HepG2 (cell line): ENCODE results near the gene CACNA1I. TPM values are rescaled to one million over a fixed set of nuclear protein-coding genes. Genes with fewer than 3 reads are reported as not detected.

ENCODE experiments used
- ATAD3A ChIP-seq: sonication (generic); formaldehyde crosslinking; IDR thresholded peaks from 2 replicates; pipeline ENCODE4 v1.4.0; 2020; ENCODE audit warnings: missing genetic modification reagents
- CBX1 ChIP-seq: IDR thresholded peaks from one replicate; pipeline ENCODE4 v1.6.1; 2016; ENCODE audit warnings: antibody characterized with exemption, low read depth
- GABPA ChIP-seq, 2 experiments: IDR thresholded peaks; 2 replicates each; pipeline ENCODE4 v1.6.1; 2011 to 2016; ENCODE audit warnings: low read depth in 2 of 2, low read length in 1 of 2, missing biosample characterization in 1 of 2, missing genetic modification characterization in 1 of 2
- GATAD1 ChIP-seq: IDR thresholded peaks from 2 replicates; pipeline ENCODE4 v1.6.1; 2016; ENCODE audit warnings: missing genetic modification reagents, missing compliant biosample characterization
- KDM6A ChIP-seq: IDR thresholded peaks from 2 replicates; pipeline ENCODE4 v1.6.1; 2016; ENCODE audit warnings: low read depth
- MYNN ChIP-seq: sonication (generic); formaldehyde crosslinking; IDR thresholded peaks from 2 replicates; pipeline ENCODE4 v1.4.0; 2020; ENCODE audit warnings: mild to moderate bottlenecking, low read depth, missing genetic modification reagents
- NBN ChIP-seq: fragments of 450-650 bp; conservative IDR thresholded peaks from 2 replicates; pipeline ENCODE4 v1.6.1; 2017
- NCOA2 ChIP-seq: sonication (generic); formaldehyde crosslinking; IDR thresholded peaks from 2 replicates; pipeline ENCODE4 v1.8.0; 2022; ENCODE audit warnings: inconsistent platforms
- ONECUT2 ChIP-seq: sonication (generic); formaldehyde crosslinking; IDR thresholded peaks from 2 replicates; pipeline ENCODE4 v1.4.0; 2020; ENCODE audit warnings: missing genetic modification reagents
- RORA ChIP-seq: sonication (generic); formaldehyde crosslinking; IDR thresholded peaks from 2 replicates; pipeline ENCODE4 v1.5.0; 2020; ENCODE audit warnings: mild to moderate bottlenecking, missing genetic modification reagents, moderate library complexity
- THYN1 ChIP-seq: sonication (generic); formaldehyde crosslinking; IDR thresholded peaks from 2 replicates; pipeline ENCODE4 v1.8.1; 2023; ENCODE audit warnings: low read depth, mild to moderate bottlenecking, moderate library complexity, missing genetic modification reagents, borderline replicate concordance
- XBP1 ChIP-seq: sonication (generic); formaldehyde crosslinking; IDR thresholded peaks from 2 replicates; pipeline ENCODE4 v1.5.0; 2020; ENCODE audit warnings: missing genetic modification reagents
- ZFP36 ChIP-seq: fragments of 150-350 bp; IDR thresholded peaks from 2 replicates; pipeline ENCODE4 v1.6.1; 2018; ENCODE audit warnings: borderline replicate concordance, low read length, low read depth; ENCODE audit not compliant: partially characterized antibody
- ZFP90 ChIP-seq: sonication (generic); formaldehyde crosslinking; IDR thresholded peaks from 2 replicates; pipeline ENCODE4 v1.8.0; 2022; ENCODE audit warnings: missing genetic modification reagents, mild to moderate bottlenecking, inconsistent platforms, borderline replicate concordance
- ZNF343 ChIP-seq: sonication (generic); formaldehyde crosslinking; IDR thresholded peaks from 2 replicates; pipeline ENCODE4 v1.4.0; 2020; ENCODE audit warnings: mild to moderate bottlenecking, missing genetic modification reagents
- ZNF530 ChIP-seq: sonication (generic); formaldehyde crosslinking; IDR thresholded peaks from 2 replicates; pipeline ENCODE4 v1.5.0; 2020; ENCODE audit warnings: low read depth, mild to moderate bottlenecking, missing genetic modification reagents
- polyA plus RNA-seq, 8 experiments: library from polyadenylated mRNA; depleted of rRNA in 3 of 8; stranded (reverse) in 7 of 8; unstranded in 1 of 8; fragments of >200 nt; fragmentation: Illumina TruSeq in 4 of 8; extraction: Trizol in 4 of 8; gene quantifications; 2 replicates each; pipeline versions ENCODE4 v1.2.1 to v1.2.3, GENCODE V29; 2011 to 2016; ENCODE audit warnings: low read depth in 4 of 8, missing spikeins in 1 of 8, mixed read lengths in 1 of 8; ENCODE audit not compliant: insufficient read depth in 1 of 8
- total RNA-seq, 5 experiments: library from RNA; depleted of rRNA; stranded (reverse); fragments of >200 nt; fragmentation: Illumina TruSeq; extraction: Trizol; gene quantifications; 2 replicates each; pipeline ENCODE4 v1.2.3, GENCODE V29; 2016; ENCODE audit warnings: low read depth in 1 of 5
- TF ChIP-seq, protein P1 (sequence below): sonication (generic); formaldehyde crosslinking; IDR thresholded peaks from 2 replicates; pipeline ENCODE4 v1.8.0; 2022; ENCODE audit warnings: mild to moderate bottlenecking, missing genetic modification reagents, moderate library complexity
- TF ChIP-seq, protein P2 (sequence below): sonication (generic); formaldehyde crosslinking; IDR thresholded peaks from 2 replicates; pipeline ENCODE4 v1.4.0; 2020; ENCODE audit warnings: mild to moderate bottlenecking, missing genetic modification reagents
- TF ChIP-seq, protein P3 (sequence below): sonication (generic); formaldehyde crosslinking; IDR thresholded peaks from 2 replicates; pipeline ENCODE4 v1.4.0; 2020; ENCODE audit warnings: missing genetic modification reagents
- TF ChIP-seq, protein P4 (sequence below): sonication (generic); formaldehyde crosslinking; IDR thresholded peaks from 2 replicates; pipeline ENCODE4 v1.8.0; 2022; ENCODE audit warnings: mild to moderate bottlenecking, missing genetic modification reagents, borderline replicate concordance
- TF ChIP-seq, protein P5 (sequence below): IDR thresholded peaks from 2 replicates; pipeline ENCODE4 v1.6.1; 2012; ENCODE audit warnings: inconsistent platforms
- TF ChIP-seq, protein P6 (sequence below): IDR thresholded peaks from 2 replicates; pipeline ENCODE4 v1.6.1; 2018; ENCODE audit warnings: missing genetic modification reagents, mild to moderate bottlenecking, missing compliant biosample characterization

CACNA1I gene
- total and polyA plus RNA-seq, 2 of the 13 experiments (the other 11 are each of a cell fraction or from before 2014, with no cell fraction given) = not detected

DNA sequence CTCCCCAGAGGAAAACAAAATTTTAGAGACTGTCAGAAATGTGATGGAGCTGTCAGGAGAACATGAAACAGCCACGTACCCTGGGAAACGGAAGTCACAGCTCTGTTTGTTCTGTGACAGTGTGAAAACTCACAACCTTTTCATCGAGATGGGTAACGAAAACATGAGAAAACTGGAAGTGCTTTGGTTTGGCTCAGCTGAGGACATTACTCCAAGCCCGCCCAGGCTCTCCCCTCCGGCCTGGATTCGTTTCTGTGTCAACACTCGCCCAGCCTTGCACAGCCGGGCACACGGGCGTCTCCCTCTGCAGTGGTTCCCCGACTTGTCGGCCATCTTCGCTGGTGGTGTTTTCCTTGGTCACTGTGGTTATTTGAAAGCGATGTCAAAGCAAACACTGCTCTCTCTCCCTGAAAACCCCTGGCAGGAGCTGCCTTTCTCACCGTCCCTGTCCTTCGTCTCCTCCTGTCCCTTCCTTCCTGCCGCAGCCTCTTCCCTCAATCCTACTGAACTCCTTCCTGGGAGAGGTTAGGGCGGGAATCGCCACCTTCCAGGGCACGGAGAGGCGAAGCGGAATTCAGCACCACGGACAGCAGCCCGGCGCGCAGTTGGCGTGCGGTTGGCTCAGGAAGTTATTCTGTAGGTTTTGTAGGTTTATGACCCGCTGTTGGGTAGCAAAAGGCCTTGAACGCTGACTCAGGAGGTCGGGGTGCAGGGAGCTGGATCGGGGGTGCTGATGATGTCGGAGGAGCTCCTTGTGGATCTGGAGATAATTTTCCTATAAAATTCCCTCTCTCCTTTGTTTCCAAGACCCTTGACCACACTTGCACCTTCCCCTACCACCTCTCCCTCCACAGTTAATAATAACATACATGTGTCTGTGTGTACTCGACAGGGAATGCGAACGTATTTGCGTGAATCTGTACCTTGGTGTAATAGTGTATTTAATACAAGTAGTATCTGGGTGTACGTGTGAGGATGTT, 24.9 kb upstream of the CACNA1I start (continued):
- TF ChIP-seq ONECUT2 (peak; percentile 58; the same call in 1 of the 2 replicates), RORA (no peak), CBX1 (no peak), ATAD3A (CRISPR knock-in tag) (peak; percentile 96; the same call in 1 of the 2 replicates), ZFP36 (no peak), NCOA2 (CRISPR knock-in tag) (peak; percentile 54), MYNN (CRISPR knock-in tag) (peak; percentile 94; the same call in 1 of the 2 replicates), ZFP90 (no peak), THYN1 (no peak), XBP1 (CRISPR knock-in tag) (no peak), GATAD1 (CRISPR knock-in tag) (peak; percentile 66), ZNF343 (CRISPR knock-in tag) (0 out of 2 replicates have a peak, but pooled peaks have one; percentile 58), NBN (no peak), GABPA (IDR thresholded peaks at IDR 0.05; ENCODE audit: low read depth, low read length) (no peak), GABPA (CRISPR knock-in tag; IDR thresholded peaks at IDR 0.05; ENCODE audit: low read depth) (0 out of 2 replicates have a peak, but pooled peaks have one; percentile 21), KDM6A (CRISPR knock-in tag) (no peak), ZNF530 (CRISPR knock-in tag) (0 out of 2 replicates have a peak, but pooled peaks have one; percentile 58)
- TF ChIP-seq, protein P1, sequence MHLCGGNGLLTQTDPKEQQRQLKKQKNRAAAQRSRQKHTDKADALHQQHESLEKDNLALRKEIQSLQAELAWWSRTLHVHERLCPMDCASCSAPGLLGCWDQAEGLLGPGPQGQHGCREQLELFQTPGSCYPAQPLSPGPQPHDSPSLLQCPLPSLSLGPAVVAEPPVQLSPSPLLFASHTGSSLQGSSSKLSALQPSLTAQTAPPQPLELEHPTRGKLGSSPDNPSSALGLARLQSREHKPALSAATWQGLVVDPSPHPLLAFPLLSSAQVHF (CRISPR knock-in tag) = no peak
- TF ChIP-seq, protein P2, sequence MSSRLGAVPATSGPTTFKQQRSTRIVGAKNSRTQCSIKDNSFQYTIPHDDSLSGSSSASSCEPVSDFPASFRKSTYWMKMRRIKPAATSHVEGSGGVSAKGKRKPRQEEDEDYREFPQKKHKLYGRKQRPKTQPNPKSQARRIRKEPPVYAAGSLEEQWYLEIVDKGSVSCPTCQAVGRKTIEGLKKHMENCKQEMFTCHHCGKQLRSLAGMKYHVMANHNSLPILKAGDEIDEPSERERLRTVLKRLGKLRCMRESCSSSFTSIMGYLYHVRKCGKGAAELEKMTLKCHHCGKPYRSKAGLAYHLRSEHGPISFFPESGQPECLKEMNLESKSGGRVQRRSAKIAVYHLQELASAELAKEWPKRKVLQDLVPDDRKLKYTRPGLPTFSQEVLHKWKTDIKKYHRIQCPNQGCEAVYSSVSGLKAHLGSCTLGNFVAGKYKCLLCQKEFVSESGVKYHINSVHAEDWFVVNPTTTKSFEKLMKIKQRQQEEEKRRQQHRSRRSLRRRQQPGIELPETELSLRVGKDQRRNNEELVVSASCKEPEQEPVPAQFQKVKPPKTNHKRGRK (CRISPR knock-in tag) = no peak
- TF ChIP-seq, protein P3, sequence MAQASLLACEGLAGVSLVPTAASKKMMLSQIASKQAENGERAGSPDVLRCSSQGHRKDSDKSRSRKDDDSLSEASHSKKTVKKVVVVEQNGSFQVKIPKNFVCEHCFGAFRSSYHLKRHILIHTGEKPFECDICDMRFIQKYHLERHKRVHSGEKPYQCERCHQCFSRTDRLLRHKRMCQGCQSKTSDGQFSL = no peak
- TF ChIP-seq, protein P4, sequence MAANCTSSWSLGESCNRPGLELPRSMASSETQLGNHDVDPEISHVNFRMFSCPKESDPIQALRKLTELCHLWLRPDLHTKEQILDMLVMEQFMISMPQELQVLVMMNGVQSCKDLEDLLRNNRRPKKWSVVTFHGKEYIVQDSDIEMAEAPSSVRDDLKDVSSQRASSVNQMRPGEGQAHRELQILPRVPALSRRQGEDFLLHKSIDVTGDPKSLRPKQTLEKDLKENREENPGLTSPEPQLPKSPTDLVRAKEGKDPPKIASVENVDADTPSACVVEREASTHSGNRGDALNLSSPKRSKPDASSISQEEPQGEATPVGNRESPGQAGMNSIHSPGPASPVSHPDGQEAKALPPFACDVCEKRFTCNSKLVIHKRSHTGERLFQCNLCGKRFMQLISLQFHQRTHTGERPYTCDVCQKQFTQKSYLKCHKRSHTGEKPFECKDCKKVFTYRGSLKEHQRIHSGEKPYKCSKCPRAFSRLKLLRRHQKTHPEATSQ = no peak
- TF ChIP-seq, protein P5, sequence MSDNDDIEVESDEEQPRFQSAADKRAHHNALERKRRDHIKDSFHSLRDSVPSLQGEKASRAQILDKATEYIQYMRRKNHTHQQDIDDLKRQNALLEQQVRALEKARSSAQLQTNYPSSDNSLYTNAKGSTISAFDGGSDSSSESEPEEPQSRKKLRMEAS = peak; percentile 28; the same call in 1 of the 2 replicates
- TF ChIP-seq, protein P6, sequence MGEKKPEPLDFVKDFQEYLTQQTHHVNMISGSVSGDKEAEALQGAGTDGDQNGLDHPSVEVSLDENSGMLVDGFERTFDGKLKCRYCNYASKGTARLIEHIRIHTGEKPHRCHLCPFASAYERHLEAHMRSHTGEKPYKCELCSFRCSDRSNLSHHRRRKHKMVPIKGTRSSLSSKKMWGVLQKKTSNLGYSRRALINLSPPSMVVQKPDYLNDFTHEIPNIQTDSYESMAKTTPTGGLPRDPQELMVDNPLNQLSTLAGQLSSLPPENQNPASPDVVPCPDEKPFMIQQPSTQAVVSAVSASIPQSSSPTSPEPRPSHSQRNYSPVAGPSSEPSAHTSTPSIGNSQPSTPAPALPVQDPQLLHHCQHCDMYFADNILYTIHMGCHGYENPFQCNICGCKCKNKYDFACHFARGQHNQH = peak; percentile 90
